GM12864 (cell line): ENCODE results near the gene BTRC.
"Not testable (repeated sequence)": the region's sequence is repeated elsewhere in the genome, so short reads cannot be mapped to it uniquely, and the experiment has no call there.

ENCODE experiments used
- DNase-seq: peaks from one replicate; pipeline ENCODE4 v3.0.0-alpha.2; 2011; ENCODE audit warnings: low read depth
- H3K4me3 ChIP-seq: 2 replicates; pipeline ENCODE4 v1.5.1; 2011; ENCODE audit warnings: mild to moderate bottlenecking, low read depth, low read length, control low read depth
- CTCF ChIP-seq: IDR thresholded peaks from 2 replicates; pipeline ENCODE4 v1.5.1; 2011; ENCODE audit warnings: low read depth, mild to moderate bottlenecking, moderate library complexity, low read length, control low read depth, inconsistent platforms; ENCODE audit errors: missing control alignments

BTRC gene

DNA sequence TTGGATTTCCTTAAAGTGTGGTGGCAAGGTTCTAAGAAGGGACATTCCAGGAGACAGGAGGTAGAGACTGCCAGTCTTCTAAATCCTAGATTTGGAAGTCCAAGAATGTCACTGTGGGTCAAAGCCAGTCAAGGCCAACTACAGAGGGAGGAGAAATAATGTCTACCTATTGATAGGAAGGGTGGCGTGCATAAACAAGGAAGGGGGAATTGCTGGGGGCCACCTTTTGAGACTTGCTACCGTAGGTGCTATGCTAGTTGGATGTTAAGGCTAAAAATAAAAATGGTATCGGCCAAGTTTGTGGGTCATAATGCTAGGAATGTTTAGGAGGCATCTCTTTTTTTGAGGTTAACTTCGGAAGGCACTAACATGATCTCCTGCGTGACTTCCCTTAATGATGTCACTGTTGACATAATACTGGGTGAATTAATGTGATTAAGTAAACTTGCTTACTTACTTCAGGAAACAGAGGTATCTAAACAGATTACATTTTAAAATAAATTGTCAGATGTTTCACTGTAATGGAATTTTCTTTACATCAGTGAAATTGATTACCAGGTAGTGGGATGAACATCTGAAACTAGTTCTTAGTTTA lies 4.8 kb downstream of the BTRC start:
- TF ChIP-seq CTCF: no peak
- DNase-seq: no peak
- no peak overlapping the region for H3K4me3 ChIP-seq

DNA sequence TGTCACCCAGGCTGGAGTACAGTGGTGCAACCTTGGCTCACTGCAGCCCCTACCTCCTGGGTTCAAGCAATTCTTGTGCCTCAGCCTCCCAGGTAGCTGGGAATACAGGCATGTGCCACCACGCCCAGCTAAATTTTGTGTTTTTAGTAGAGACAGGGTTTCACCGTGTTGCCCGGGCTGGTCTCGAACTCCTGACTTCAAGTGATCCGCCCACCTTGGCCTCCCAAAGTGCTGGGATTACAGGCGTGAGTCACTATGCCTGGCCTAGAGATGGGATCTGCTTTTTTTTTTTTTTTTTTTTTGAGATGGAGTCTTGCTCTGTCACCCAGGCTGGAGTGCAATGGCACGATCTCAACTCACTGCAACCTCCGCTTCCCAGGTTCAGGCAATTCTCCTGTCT lies 6.1 kb downstream of the BTRC start:
- not testable (repeated sequence) for DNase-seq, H3K4me3 ChIP-seq

DNA sequence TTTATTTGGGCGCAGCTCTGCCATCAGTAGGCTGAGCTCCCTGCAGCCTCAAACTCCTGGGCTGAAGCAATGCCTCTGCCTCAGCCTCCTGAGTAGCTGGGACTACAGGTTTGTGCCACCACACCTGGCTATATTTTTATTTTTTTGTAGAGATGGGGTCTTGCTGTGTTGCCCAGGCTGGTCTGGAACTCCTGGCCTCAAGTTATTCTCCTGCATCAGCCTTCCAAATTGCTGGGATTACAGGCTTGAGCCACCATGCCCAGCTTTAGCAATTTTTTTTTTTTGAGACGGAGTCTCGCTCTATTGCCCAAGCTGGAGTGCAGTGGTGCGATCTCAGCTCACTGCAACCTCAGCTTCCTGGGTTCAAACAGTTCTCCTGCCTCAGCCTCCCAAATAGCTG lies 6.9 kb downstream of the BTRC start:
- not testable (repeated sequence) for DNase-seq, H3K4me3 ChIP-seq

DNA sequence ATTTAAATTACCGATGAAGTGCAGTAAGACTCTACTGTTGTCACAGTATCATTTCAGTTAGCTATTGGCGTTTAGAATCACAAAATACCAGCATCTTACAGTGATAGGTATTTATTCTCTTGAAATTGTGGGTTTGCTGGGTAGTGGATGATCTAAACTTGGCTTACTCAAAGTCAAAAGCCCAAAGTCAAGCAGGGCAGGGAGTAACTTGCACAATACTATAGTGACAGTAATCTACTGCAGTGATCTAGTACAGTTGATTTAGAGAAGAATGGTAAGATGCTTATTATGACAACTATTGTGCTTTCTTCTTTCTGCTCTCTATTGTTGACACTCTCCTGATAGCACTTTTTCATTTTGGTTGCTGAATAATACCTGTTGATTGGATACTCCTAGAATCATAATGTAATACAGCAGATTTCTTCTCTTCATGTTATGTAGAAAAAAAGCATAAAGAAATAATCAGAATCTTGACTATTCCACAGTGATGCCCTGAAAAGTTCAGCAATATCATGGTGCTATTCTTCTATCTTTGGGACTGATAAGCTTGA lies 10.0 kb downstream of the BTRC start:
- no peak for TF ChIP-seq CTCF
- no peak overlapping the region for H3K4me3 ChIP-seq
- DNase-seq: no peak

GRCh38 chr10:101364721-101365120 lies 10.8 kb downstream of the BTRC start:
- DNase-seq: no peak
- H3K4me3 ChIP-seq: no peak overlapping the region
- no peak for TF ChIP-seq CTCF

GRCh38 chr10:101367569-101368453 lies 13.8 kb downstream of the BTRC start:
- H3K4me3 ChIP-seq: no peak overlapping the region
- no peak for DNase-seq
- no peak for TF ChIP-seq CTCF

DNA sequence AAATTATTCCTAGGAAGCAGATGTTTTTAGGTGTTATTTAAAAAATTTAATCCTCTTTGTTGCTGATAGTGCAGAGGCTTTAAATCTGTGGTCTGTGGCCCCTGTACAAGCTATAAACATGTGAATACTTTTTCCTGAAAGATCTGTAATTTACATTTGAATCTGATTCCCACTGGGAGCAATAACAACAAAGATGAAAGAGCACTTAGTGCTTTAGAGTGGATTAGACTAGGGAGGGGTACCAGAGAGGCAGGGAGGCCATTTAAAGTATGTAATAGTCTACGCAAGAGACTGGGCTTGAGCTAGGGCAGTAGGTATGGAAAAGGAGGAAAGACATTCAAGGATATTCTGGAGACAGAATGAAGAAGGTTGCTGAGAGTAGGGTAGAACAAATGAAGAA lies 19.1 kb downstream of the BTRC start:
- TF ChIP-seq CTCF: no peak
- DNase-seq: no peak

GRCh38 chr10:101373993-101374392 lies 20.0 kb downstream of the BTRC start:
- DNase-seq, H3K4me3 ChIP-seq: not testable (repeated sequence)

More for the DNA sequence above, 19.1 kb downstream of the BTRC start:
- no peak overlapping the region for H3K4me3 ChIP-seq
